BLaER1 treated with 17β-estradiol and CSF1 and Interleukin-3, amounts not matched to agents 10 nM and 100 nM (cell line): ENCODE results near the gene ZNF217.
"Not testable (repeated sequence)": the region's sequence is repeated elsewhere in the genome, so short reads cannot be mapped to it uniquely, and the experiment has no call there.

Source experiments
- H3K27ac ChIP-seq, 11 experiments: shearing (Covaris generic); formaldehyde crosslinking; 2 replicates each; pipeline ENCODE4 v1.8.1; 2022
- H3K27me3 ChIP-seq, 11 experiments: shearing (Covaris generic); formaldehyde crosslinking; 2 replicates each; pipeline ENCODE4 v1.8.1; 2022
- H3K36me3 ChIP-seq, 11 experiments: shearing (Covaris generic); formaldehyde crosslinking; 2 replicates each; pipeline ENCODE4 v1.8.1; 2022
- H3K4me1 ChIP-seq, 10 experiments: shearing (Covaris generic); formaldehyde crosslinking; 2 replicates each; pipeline ENCODE4 v1.8.1; 2022
- H3K4me2 ChIP-seq, 11 experiments: shearing (Covaris generic); formaldehyde crosslinking; 2 replicates each; pipeline ENCODE4 v1.8.1; 2022
- H3K4me3 ChIP-seq, 10 experiments: shearing (Covaris generic); formaldehyde crosslinking; 2 replicates each; pipeline ENCODE4 v1.8.1; 2022
- H3K9ac ChIP-seq, 11 experiments: shearing (Covaris generic); formaldehyde crosslinking; 2 replicates each; pipeline ENCODE4 v1.8.1; 2022
- H3K9me3 ChIP-seq, 11 experiments: shearing (Covaris generic); formaldehyde crosslinking; replicated peaks in 1 of 11; 2 replicates each; pipeline ENCODE4 v1.8.1; 2022
- H4K20me1 ChIP-seq, 11 experiments: shearing (Covaris generic); formaldehyde crosslinking; 2 replicates each; pipeline ENCODE4 v1.8.1; 2022
- Cebpa-rat ChIP-seq, 11 experiments: shearing (Covaris generic); IDR thresholded peaks; 2 replicates each; pipeline ENCODE4 v1.8.1; 2022

ZNF217 gene

DNA sequence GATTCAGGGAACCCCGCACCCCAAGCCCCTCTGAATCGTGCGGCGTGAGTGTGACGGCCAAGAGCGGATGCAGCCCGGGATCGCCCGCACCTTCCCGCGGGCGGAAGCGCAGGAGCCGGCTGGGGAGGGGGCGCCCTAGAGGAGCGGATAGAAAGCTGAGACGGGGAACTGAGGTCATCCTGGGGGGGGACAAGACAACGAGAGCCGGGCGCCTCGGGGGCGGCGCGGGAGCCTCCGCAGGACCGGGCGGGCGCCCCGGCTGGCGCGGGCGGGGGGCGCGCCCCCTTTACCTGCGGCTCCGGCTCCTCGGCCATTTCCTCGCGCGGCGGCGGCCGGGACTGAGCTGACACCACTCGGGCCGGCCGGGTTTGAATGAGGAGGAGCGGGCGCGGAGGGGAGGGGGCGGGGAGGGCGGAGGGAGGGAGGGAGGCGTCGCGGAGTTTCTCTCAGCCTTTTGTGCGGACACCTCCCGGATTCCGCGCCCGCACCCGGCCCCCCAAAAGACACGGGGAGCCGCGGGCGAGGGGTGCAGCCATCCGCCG lies at the start of gene ZNF217:
ZNF217 (minus strand) TSS at position 374 of the 542 bp plus-strand sequence. CDS start 11,013 bp downstream, outside the sequence.
- Histone ChIP-seq H3K9ac (peak within 1 kb of the TSS; percentile 98 to 100 (median 100)), H4K20me1 (peaks cover 0 to 16% (median 0%) of the 10 kb centered on the region in 11 experiments; a peak in 2 of 22 replicates), H3K27ac (peak within 1 kb of the TSS; percentile 95 to 100 (median 100)), H3K4me1 (peaks cover 25 to 33% (median 28%) of the 10 kb centered on the region in 10 experiments), H3K4me3 (peak within 1 kb of the TSS; percentile 76 to 94 (median 90)), H3K4me2 (peak within 1 kb of the TSS; percentile 78 to 93 (median 88))
- H3K9me3 ChIP-seq, H3K36me3 ChIP-seq, H3K27me3 ChIP-seq: not testable (repeated sequence)

GRCh38 chr20:53643031-53643832 lies 49.6 kb upstream of the ZNF217 start:
- Histone ChIP-seq H3K27me3 (no peaks in the 10 kb centered on the region), H3K4me2 (peak overlapping the region; percentile 69 to 96 (median 84)), H3K36me3 (no peaks in the 10 kb centered on the region), H4K20me1 (no peaks in the 10 kb centered on the region), H3K4me1 (peaks cover 31 to 67% (median 46%) of the 10 kb centered on the region in 10 experiments), H3K27ac (peak overlapping the region; percentile 77 to 93 (median 89)), H3K9me3 (no peaks in the 10 kb centered on the region), H3K4me3 (peak overlapping the region in 9 of 10 experiments; percentile 5 to 51 (median 44); a peak in 15 of 20 replicates), H3K9ac (peak overlapping the region; percentile 59 to 82 (median 78))
- no peak for TF ChIP-seq Cebpa-rat (IDR thresholded peaks at IDR 0.05)

DNA sequence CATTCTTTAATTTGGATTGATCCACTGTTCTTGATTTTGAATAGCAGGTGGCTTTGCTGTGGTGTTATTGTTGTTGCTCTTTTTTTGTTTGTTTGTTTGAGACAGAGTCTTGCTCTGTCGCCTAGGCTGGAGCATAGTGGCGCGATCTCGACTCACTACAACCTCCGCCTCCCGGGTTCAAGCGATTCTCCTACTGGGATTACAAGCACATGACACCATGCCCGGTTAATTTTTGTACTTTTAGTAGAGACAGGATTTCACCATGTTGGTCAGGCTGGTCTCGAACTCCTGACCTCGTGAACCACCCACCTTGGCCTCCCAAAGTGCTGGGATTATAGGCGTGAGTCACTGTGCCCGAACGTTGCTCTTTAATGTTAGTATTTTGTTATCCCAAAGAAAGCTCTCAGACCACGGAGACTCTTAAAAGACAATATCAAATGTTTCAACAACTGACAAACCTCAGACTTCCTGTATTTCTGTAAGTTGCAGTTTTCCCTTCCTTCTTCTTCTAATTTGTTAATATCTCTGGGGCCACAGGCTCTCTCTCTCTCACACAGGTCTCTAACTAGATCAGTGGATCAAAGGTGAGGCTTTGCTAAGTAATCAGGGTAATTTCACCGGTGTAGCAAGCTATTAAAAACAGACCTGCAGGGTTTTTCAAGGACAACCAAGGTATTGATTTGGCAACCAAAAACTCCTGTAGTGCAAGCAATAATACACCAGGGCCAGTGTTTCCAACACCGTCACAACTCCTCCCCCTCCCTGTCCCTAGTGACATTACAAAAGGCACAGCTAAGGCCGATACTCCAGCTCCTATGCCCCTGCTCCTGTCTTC lies 48.8 kb upstream of the ZNF217 start:
- peaks cover 31 to 72% (median 46%) of the 10 kb centered on the region in 10 experiments for H3K4me1 ChIP-seq
- H4K20me1 ChIP-seq, result no peaks in the 10 kb centered on the region
- no peaks in the 10 kb centered on the region for H3K36me3 ChIP-seq
- peak in 6 of 11 experiments; percentile 37 to 64 (median 52); a peak in 7 of 22 replicates for TF ChIP-seq Cebpa-rat (IDR thresholded peaks at IDR 0.05)
- peak overlapping the region; percentile 77 to 93 (median 89) for H3K27ac ChIP-seq
- H3K9me3 ChIP-seq, result no peaks in the 10 kb centered on the region
- peak overlapping the region in 9 of 10 experiments; percentile 5 to 51 (median 41); a peak in 12 of 20 replicates for H3K4me3 ChIP-seq
- peak overlapping the region; percentile 59 to 82 (median 78) for H3K9ac ChIP-seq
- H3K4me2 ChIP-seq, result peak overlapping the region; percentile 69 to 96 (median 84)
- no peaks in the 10 kb centered on the region for H3K27me3 ChIP-seq

DNA sequence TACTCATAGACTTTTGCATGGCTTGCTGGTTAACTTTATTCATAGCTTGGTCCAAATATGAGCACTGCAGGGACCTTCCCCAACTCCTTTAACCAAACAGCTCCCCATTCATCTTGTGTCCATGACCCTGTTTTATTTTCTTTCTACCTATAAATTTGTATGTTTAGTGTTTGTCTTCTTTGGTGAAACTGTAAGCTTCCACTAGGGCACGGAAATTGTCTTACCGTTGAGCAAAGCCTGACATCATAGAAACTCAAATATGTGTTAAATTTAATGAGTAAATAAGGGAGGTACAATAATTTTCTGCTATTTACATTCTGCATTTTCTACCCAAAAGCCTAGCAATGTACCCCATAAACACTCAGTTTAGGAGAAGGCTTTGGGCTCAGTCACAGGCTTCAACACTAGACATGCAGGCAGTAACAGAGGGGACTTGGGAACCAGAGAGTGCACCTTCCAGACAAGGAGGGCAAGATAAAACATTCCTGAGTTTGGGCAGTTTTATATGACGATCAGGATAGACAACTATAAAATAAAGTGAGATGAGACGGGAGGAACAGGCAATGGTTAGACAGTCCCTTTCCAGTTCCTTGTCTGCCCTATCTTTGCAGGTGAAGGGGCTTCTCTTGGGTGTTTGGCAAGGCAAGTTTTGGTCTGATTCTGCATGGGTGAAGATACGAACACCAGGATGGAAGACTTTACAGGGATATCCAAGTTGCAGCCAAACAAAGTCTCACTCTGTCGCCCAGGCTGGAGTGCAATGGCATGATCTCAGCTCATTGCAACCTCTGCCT lies 46.2 kb upstream of the ZNF217 start:
- Histone ChIP-seq H3K4me2 (no peak overlapping the region), H3K9me3 (no peaks in the 10 kb centered on the region), H3K9ac (no peak overlapping the region), H3K36me3 (no peaks in the 10 kb centered on the region), H4K20me1 (no peaks in the 10 kb centered on the region), H3K27ac (peak overlapping the region in 2 of 11 experiments; percentile 23 to 89; a peak in 4 of 22 replicates), H3K4me3 (no peak overlapping the region), H3K4me1 (peaks cover 36 to 75% (median 63%) of the 10 kb centered on the region in 10 experiments), H3K27me3 (no peaks in the 10 kb centered on the region)
- TF ChIP-seq Cebpa-rat (IDR thresholded peaks at IDR 0.05), result no peak

DNA sequence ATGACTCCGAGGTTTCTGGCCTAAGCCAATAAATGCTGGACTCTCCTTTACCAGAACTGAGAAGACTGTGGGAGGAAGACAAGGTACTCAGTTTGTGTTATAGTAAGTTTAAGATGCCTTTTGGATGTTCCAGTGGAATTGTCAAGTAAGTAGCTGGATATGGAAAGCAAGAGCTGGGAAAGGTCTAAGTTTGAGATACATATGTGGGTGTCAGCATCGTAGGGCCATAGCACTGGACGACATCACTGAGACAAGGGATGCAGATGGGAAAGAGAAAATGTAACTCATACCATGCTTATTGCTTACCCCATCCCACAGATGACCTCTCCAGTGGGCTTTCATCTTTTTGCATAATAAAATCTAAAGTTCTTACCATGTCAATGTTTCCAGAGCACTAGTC lies 45.5 kb upstream of the ZNF217 start:
- Histone ChIP-seq H4K20me1 (no peaks in the 10 kb centered on the region), H3K4me1 (peaks cover 33 to 76% (median 61%) of the 10 kb centered on the region in 10 experiments), H3K4me3 (no peak overlapping the region), H3K4me2 (no peak overlapping the region), H3K36me3 (no peaks in the 10 kb centered on the region), H3K27ac (peak overlapping the region in 1 of 11 experiments; percentile 5; a peak in 1 of 22 replicates), H3K9ac (no peak overlapping the region), H3K27me3 (no peaks in the 10 kb centered on the region), H3K9me3 (no peaks in the 10 kb centered on the region)
- TF ChIP-seq Cebpa-rat (IDR thresholded peaks at IDR 0.05), result no peak

DNA sequence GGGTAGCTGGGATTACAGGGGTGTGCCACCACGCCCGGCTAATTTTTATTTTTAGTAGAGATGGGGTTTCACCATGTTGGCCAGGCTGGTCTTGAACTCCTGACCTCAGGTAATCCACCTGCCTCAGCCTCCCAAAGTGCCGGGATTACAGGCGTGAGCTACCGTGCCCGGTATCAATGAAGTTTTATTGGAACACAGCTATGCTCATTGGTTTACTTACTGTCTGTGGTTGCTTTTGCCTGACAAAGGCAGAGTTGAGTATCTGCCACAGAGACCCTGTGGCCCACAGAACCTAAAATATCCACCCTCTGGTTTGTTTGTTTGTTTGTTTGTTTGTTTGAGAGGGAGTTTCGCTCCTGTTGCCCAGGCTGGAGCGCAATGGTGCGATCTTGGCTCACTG lies 43.7 kb upstream of the ZNF217 start:
- H3K36me3 ChIP-seq, H3K9ac ChIP-seq, H3K4me3 ChIP-seq, H4K20me1 ChIP-seq, H3K9me3 ChIP-seq, H3K27me3 ChIP-seq: not testable (repeated sequence)
- Histone ChIP-seq H3K4me2 (peak overlapping the region in 4 of 11 experiments; percentile 55 to 75 (median 66); a peak in 6 of 22 replicates), H3K4me1 (peaks cover 15 to 67% (median 46%) of the 10 kb centered on the region in 10 experiments), H3K27ac (peak overlapping the region in 6 of 11 experiments; percentile 23 to 58 (median 30); a peak in 6 of 22 replicates)

GRCh38 chr20:53636540-53637097 lies 43.0 kb upstream of the ZNF217 start:
- H3K4me2 ChIP-seq, result peak overlapping the region in 10 of 11 experiments; percentile 25 to 75 (median 50); a peak in 18 of 22 replicates
- no peaks in the 10 kb centered on the region for H3K27me3 ChIP-seq
- TF ChIP-seq Cebpa-rat (IDR thresholded peaks at IDR 0.05), result no peak
- no peak overlapping the region for H3K9ac ChIP-seq
- peak overlapping the region in 8 of 11 experiments; percentile 10 to 60 (median 50); a peak in 12 of 22 replicates for H3K27ac ChIP-seq
- H4K20me1 ChIP-seq, result no peaks in the 10 kb centered on the region
- H3K36me3 ChIP-seq, result no peaks in the 10 kb centered on the region
- H3K9me3 ChIP-seq, result no peaks in the 10 kb centered on the region
- peaks cover 8 to 60% (median 39%) of the 10 kb centered on the region in 10 experiments for H3K4me1 ChIP-seq
- no peak overlapping the region for H3K4me3 ChIP-seq

- H3K4me3 ChIP-seq, result no peak overlapping the region
- no peaks in the 10 kb centered on the region for H3K9me3 ChIP-seq
- H3K4me1 ChIP-seq, result peaks cover 5 to 50% (median 28%) of the 10 kb centered on the region in 10 experiments; a peak in 19 of 20 replicates
- no peaks in the 10 kb centered on the region for H3K36me3 ChIP-seq
- TF ChIP-seq Cebpa-rat (IDR thresholded peaks at IDR 0.05), result no peak
- no peaks in the 10 kb centered on the region for H3K27me3 ChIP-seq
- peak overlapping the region in 5 of 11 experiments; percentile 5 to 60 (median 14); a peak in 5 of 22 replicates for H3K27ac ChIP-seq
- H4K20me1 ChIP-seq, result no peaks in the 10 kb centered on the region
- no peak overlapping the region for H3K9ac ChIP-seq
- H3K4me2 ChIP-seq, result peak overlapping the region in 10 of 11 experiments; percentile 2 to 76 (median 46); a peak in 16 of 22 replicates
Measured at GRCh38 chr20:53635221-53635620, 41.6 kb upstream of the ZNF217 start.
